SJCRH30 (cell line): ENCODE measurements around the gene PRSS35. TPM values are rescaled to one million over a fixed set of nuclear protein-coding genes. Genes with fewer than 3 reads are reported as not detected.
"Not testable (repeated sequence)": the region's sequence is repeated elsewhere in the genome, so short reads cannot be mapped to it uniquely, and the experiment has no call there.

ENCODE experiments used
- DNase-seq, 2 experiments: peaks; one replicate each; pipeline ENCODE4 v3.0.0-alpha.2; 2015 to 2020
- H3K27ac ChIP-seq: fragments of 250-450 bp; sonication (Bioruptor Pico); 2 replicates; pipeline ENCODE4 v1.5.1; 2020; ENCODE audit warnings: mild to moderate bottlenecking, moderate library complexity
- H3K27me3 ChIP-seq: fragments of 250-450 bp; sonication (Bioruptor Pico); 2 replicates; pipeline ENCODE4 v1.5.1; 2020; ENCODE audit warnings: mild to moderate bottlenecking, moderate library complexity
- H3K36me3 ChIP-seq: fragments of 250-450 bp; sonication (Bioruptor Pico); 2 replicates; pipeline ENCODE4 v1.5.1; 2020; ENCODE audit warnings: mild to moderate bottlenecking, moderate library complexity
- H3K4me1 ChIP-seq: fragments of 250-450 bp; sonication (Bioruptor Pico); 2 replicates; pipeline ENCODE4 v1.5.1; 2020; ENCODE audit warnings: mild to moderate bottlenecking, moderate library complexity
- H3K4me3 ChIP-seq: fragments of 250-450 bp; sonication (Bioruptor Pico); 2 replicates; pipeline ENCODE4 v1.5.1; 2020; ENCODE audit warnings: mild to moderate bottlenecking, moderate library complexity
- H3K9me3 ChIP-seq: fragments of 250-450 bp; sonication (Bioruptor Pico); replicated peaks from 2 replicates; pipeline ENCODE4 v1.5.1; 2020; ENCODE audit warnings: mild to moderate bottlenecking, moderate library complexity
- total RNA-seq: library from RNA; depleted of rRNA; stranded (reverse); fragments of >200 nt; shearing (Covaris generic); gene quantifications from 2 replicates; pipeline ENCODE4 v1.2.3, GENCODE V29; 2014; rRNA removed

PRSS35 gene
- not detected in 2 replicates for total RNA-seq

- Histone ChIP-seq H3K27ac (no peak within 1 kb of the TSS), H3K36me3 (no peaks in the 10 kb centered on the region), H3K4me3 (no peak within 1 kb of the TSS), H3K9me3 (no peaks in the 10 kb centered on the region), H3K4me1 (no peaks in the 10 kb centered on the region), H3K27me3 (peaks cover 6% of the 10 kb centered on the region)
- DNase-seq = no peak
These were observed at the start of gene PRSS35 for GRCh38 chr6:83511901-83512681. PRSS35 (plus strand) TSS chr6:83512534; CDS start chr6:83523442, 10,908 bp downstream.

- no peak overlapping the region for H3K27ac ChIP-seq
- H3K4me1 ChIP-seq = no peaks in the 10 kb centered on the region
- H3K36me3 ChIP-seq = no peaks in the 10 kb centered on the region
- H3K4me3 ChIP-seq = no peak overlapping the region
- DNase-seq = peak in 1 of 2 experiments; percentile 6
- H3K27me3 ChIP-seq = no peaks in the 10 kb centered on the region
- H3K9me3 ChIP-seq = no peaks in the 10 kb centered on the region
These were observed 48.4 kb upstream of the PRSS35 start for GRCh38 chr6:83463886-83464285.

- Histone ChIP-seq H3K4me1 (no peaks in the 10 kb centered on the region), H3K4me3 (no peak overlapping the region), H3K36me3 (no peaks in the 10 kb centered on the region), H3K9me3 (no peaks in the 10 kb centered on the region), H3K27me3 (no peaks in the 10 kb centered on the region), H3K27ac (no peak overlapping the region)
- no peak for DNase-seq
These were observed 47.8 kb upstream of the PRSS35 start for GRCh38 chr6:83464381-83465140.

GRCh38 chr6:83466328-83466727 is 46.0 kb upstream of the PRSS35 start:
- Histone ChIP-seq H3K27ac (no peak overlapping the region), H3K9me3 (no peaks in the 10 kb centered on the region), H3K4me3 (no peak overlapping the region), H3K27me3 (no peaks in the 10 kb centered on the region), H3K4me1 (no peaks in the 10 kb centered on the region), H3K36me3 (no peaks in the 10 kb centered on the region)
- no peak for DNase-seq

GRCh38 chr6:83467620-83468036 is 44.7 kb upstream of the PRSS35 start:
- H3K4me3 ChIP-seq = no peak overlapping the region
- H3K9me3 ChIP-seq = no peaks in the 10 kb centered on the region
- no peaks in the 10 kb centered on the region for H3K27me3 ChIP-seq
- no peak for DNase-seq
- no peak overlapping the region for H3K27ac ChIP-seq
- no peaks in the 10 kb centered on the region for H3K36me3 ChIP-seq
- no peaks in the 10 kb centered on the region for H3K4me1 ChIP-seq

GRCh38 chr6:83470001-83470400 is 42.3 kb upstream of the PRSS35 start:
- DNase-seq = no peak

GRCh38 chr6:83470587-83470986 is 41.7 kb upstream of the PRSS35 start:
- Histone ChIP-seq H3K27ac (no peak overlapping the region), H3K27me3 (no peaks in the 10 kb centered on the region), H3K36me3 (no peaks in the 10 kb centered on the region), H3K4me3 (no peak overlapping the region), H3K4me1 (no peaks in the 10 kb centered on the region), H3K9me3 (no peaks in the 10 kb centered on the region)
- no peak for DNase-seq

More at GRCh38 chr6:83470001-83470400, 42.3 kb upstream of the PRSS35 start:
- Histone ChIP-seq H3K36me3 (no peaks in the 10 kb centered on the region), H3K4me1 (no peaks in the 10 kb centered on the region), H3K4me3 (no peak overlapping the region), H3K27me3 (no peaks in the 10 kb centered on the region), H3K27ac (no peak overlapping the region), H3K9me3 (no peaks in the 10 kb centered on the region)

GRCh38 chr6:83472767-83473166 is 39.6 kb upstream of the PRSS35 start:
- Histone ChIP-seq H3K4me1 (no peaks in the 10 kb centered on the region), H3K27ac (no peak overlapping the region), H3K27me3 (no peaks in the 10 kb centered on the region), H3K4me3 (no peak overlapping the region), H3K36me3 (no peaks in the 10 kb centered on the region), H3K9me3 (no peaks in the 10 kb centered on the region)
- DNase-seq = no peak

GRCh38 chr6:83474309-83474708 is 38.0 kb upstream of the PRSS35 start:
- Histone ChIP-seq H3K27me3 (no peaks in the 10 kb centered on the region), H3K9me3 (no peaks in the 10 kb centered on the region), H3K4me3 (no peak overlapping the region), H3K4me1 (no peaks in the 10 kb centered on the region), H3K36me3 (no peaks in the 10 kb centered on the region), H3K27ac (no peak overlapping the region)
- DNase-seq = peak in 1 of 2 experiments; percentile 19

GRCh38 chr6:83476971-83477370 is 35.4 kb upstream of the PRSS35 start:
- Histone ChIP-seq H3K27me3 (no peaks in the 10 kb centered on the region), H3K36me3 (no peaks in the 10 kb centered on the region), H3K4me1 (no peaks in the 10 kb centered on the region), H3K9me3 (no peaks in the 10 kb centered on the region), H3K27ac (no peak overlapping the region), H3K4me3 (no peak overlapping the region)
- DNase-seq = no peak

- H3K4me3 ChIP-seq = no peak overlapping the region
- no peak overlapping the region for H3K27ac ChIP-seq
- H3K36me3 ChIP-seq = no peaks in the 10 kb centered on the region
- no peaks in the 10 kb centered on the region for H3K4me1 ChIP-seq
- no peaks in the 10 kb centered on the region for H3K27me3 ChIP-seq
- no peaks in the 10 kb centered on the region for H3K9me3 ChIP-seq
- DNase-seq = no peak
These were observed 32.9 kb upstream of the PRSS35 start for GRCh38 chr6:83479389-83479788.

- Histone ChIP-seq H3K9me3 (no peaks in the 10 kb centered on the region), H3K4me3 (no peak overlapping the region), H3K27ac (no peak overlapping the region), H3K36me3 (no peaks in the 10 kb centered on the region), H3K27me3 (no peaks in the 10 kb centered on the region), H3K4me1 (no peaks in the 10 kb centered on the region)
- DNase-seq = no peak
These were observed 31.9 kb upstream of the PRSS35 start for GRCh38 chr6:83480470-83480869.

GRCh38 chr6:83481938-83482337 is 30.4 kb upstream of the PRSS35 start:
- H3K36me3 ChIP-seq, DNase-seq, H3K27me3 ChIP-seq, H3K4me3 ChIP-seq, H3K9me3 ChIP-seq, H3K27ac ChIP-seq, H3K4me1 ChIP-seq: not testable (repeated sequence)

- H3K4me3 ChIP-seq = no peak overlapping the region
- no peaks in the 10 kb centered on the region for H3K9me3 ChIP-seq
- no peaks in the 10 kb centered on the region for H3K36me3 ChIP-seq
- H3K4me1 ChIP-seq = no peaks in the 10 kb centered on the region
- DNase-seq = no peak
- H3K27ac ChIP-seq = no peak overlapping the region
- H3K27me3 ChIP-seq = no peaks in the 10 kb centered on the region
These were observed 23.9 kb upstream of the PRSS35 start for GRCh38 chr6:83488448-83488847.

- H3K4me3 ChIP-seq = no peak overlapping the region
- no peak for DNase-seq
- H3K9me3 ChIP-seq = no peaks in the 10 kb centered on the region
- no peak overlapping the region for H3K27ac ChIP-seq
- no peaks in the 10 kb centered on the region for H3K4me1 ChIP-seq
- H3K27me3 ChIP-seq = no peaks in the 10 kb centered on the region
- no peaks in the 10 kb centered on the region for H3K36me3 ChIP-seq
These were observed 23.5 kb upstream of the PRSS35 start for GRCh38 chr6:83488861-83489260.
